GM12875 (cell line): ENCODE results near the gene FBXL13.

Source experiments
- H3K4me3 ChIP-seq: one replicate; pipeline ENCODE4 v1.5.1; 2011; ENCODE audit warnings: low read depth, low read length, control low read depth
- TF ChIP-seq, protein P1 (sequence below): IDR thresholded peaks from 2 replicates; pipeline ENCODE4 v1.5.1; 2011; ENCODE audit warnings: low read depth, mild to moderate bottlenecking, control low read depth, inconsistent platforms, low read length, moderate library complexity, borderline replicate concordance; ENCODE audit not compliant: insufficient read depth

The FBXL13 gene

DNA sequence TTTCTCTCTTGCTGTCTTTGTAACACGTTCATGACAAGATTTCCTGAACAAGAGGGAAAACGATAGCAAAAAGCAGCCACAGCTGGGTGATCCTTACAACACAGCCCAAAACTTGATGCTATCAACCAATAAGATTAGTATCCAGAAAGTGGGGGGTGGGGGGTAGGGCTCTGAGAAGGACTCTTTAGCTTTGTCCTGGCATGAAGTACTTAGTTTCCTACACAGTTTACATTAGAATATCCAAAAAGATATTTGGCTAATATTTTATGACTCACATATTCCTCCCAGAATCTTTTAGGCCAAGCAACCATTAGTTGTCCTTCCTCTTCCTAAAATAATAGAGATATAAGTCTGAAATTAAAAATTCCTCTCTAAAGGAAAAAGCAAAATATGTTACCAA lies 184.7 kb downstream of the FBXL13 start:
- TF ChIP-seq, protein P1, sequence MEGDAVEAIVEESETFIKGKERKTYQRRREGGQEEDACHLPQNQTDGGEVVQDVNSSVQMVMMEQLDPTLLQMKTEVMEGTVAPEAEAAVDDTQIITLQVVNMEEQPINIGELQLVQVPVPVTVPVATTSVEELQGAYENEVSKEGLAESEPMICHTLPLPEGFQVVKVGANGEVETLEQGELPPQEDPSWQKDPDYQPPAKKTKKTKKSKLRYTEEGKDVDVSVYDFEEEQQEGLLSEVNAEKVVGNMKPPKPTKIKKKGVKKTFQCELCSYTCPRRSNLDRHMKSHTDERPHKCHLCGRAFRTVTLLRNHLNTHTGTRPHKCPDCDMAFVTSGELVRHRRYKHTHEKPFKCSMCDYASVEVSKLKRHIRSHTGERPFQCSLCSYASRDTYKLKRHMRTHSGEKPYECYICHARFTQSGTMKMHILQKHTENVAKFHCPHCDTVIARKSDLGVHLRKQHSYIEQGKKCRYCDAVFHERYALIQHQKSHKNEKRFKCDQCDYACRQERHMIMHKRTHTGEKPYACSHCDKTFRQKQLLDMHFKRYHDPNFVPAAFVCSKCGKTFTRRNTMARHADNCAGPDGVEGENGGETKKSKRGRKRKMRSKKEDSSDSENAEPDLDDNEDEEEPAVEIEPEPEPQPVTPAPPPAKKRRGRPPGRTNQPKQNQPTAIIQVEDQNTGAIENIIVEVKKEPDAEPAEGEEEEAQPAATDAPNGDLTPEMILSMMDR = no peak
- no peak overlapping the region for H3K4me3 ChIP-seq

DNA sequence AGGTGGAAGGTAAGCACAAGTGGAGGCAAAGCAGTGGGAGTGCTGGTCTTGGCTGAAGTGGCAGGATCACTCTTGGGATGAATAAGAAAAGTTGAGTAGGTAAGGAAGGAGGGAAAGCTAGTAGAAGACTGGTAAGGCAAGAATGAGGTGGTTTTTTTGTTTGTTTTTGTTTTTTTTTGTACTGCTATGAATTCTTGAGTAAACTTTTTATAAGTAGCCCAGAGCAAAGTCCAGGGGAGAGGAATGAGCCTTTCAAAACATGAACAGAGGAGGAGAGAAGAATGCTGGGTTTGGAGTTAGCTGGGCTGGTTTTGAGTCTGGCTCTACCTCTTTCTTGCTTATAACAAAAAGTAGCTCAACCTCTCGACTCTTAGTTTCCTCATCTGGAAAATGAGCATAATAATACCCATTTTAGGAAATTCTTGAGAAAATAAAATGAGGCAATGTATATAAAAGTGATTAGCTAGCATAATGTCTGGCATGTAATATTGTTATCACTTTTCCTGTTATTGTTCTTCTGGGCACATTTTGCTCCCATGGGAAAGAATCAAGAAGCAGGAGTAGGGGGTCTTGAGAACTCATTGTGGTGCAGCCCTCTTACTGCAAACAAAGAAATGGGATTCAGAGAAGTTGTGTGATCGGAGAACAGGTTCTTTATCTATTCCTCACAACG lies 185.9 kb downstream of the FBXL13 start:
- no peak overlapping the region for H3K4me3 ChIP-seq

DNA sequence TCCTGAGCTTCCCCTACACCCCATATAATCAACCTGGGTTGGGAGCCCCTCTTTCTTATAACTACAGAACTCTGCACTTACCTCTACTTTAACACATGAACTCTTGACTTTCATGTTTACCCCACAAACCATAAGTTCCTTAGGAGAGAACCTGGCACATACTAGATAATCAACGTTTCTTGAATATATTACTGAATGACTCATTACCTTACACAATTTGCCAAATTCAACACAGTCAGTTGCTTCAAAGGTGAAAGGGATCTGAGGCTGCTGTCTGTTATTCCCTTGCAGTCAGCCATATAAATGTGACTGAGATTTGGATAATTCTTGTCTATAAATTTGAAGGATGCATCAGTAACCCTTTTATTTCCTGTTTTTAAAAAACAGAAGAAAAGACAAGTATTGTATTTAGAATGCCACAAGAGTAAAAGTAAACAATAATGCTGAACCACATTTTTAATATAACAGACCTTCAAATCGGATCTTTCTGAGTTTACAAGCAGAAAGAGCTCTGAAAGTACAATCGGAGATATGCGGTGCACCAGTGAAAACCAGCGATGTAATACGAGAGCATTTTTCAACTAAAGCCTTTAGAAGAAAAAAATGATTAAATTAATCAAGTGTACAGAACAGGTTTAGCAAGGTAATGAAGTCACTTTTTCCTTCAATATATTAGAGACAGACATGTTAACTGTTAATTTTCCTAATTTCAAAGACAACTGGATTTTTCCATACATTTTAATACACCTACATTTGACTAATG lies 191.3 kb downstream of the FBXL13 start:
- TF ChIP-seq, protein P1 = no peak
- no peak overlapping the region for H3K4me3 ChIP-seq

More for the DNA sequence above, 185.9 kb downstream of the FBXL13 start:
- TF ChIP-seq, protein P1 = no peak

DNA sequence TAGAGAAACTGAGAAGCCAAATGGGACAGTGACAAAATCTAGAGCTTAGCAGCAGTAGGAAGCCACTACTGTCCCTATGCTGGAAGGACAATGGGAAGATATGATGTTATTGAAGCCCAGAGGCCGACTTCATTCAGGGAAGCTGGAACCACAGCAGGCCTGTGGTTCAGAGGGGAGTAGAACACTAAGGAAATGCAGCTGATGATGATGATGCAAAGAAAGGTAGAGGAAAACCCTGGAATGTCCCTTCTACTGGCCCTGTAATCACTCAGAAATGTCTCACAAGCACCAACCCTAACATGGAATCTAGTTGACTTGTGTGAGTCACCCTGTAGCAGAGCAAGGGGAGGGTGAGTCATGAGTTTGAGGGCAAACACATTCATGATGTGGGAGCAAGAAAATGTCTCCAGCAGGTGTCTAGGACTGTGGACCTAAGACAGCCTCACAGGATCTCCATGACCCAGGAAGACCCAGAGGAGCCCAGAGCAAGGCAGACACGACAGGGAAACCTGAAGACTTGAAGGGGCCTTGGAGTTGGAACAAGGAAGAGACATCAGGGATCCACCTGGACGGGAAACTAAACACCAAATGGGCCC lies 198.8 kb downstream of the FBXL13 start:
- no peak overlapping the region for H3K4me3 ChIP-seq
- TF ChIP-seq, protein P1 = no peak

DNA sequence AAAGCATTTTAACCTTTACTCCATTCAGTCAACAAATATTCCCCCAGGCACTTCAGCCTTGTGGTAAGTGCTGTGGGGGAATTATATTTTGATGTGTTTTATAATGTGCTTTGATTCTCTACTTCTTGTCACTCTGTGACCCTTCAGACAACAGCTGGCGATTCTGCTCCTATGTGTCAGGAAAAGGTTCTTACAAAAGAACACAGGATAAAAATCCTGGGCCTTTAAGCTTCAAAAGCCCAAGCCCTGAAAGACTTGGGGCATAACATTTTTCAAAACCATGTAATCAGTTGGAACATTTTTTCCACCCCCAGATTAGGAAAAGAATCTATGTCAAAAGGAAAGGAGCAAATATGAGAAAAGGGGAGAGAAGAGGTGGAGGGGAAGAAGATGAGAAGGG lies 199.6 kb downstream of the FBXL13 start:
- no peak overlapping the region for H3K4me3 ChIP-seq
- TF ChIP-seq, protein P1 = no peak

DNA sequence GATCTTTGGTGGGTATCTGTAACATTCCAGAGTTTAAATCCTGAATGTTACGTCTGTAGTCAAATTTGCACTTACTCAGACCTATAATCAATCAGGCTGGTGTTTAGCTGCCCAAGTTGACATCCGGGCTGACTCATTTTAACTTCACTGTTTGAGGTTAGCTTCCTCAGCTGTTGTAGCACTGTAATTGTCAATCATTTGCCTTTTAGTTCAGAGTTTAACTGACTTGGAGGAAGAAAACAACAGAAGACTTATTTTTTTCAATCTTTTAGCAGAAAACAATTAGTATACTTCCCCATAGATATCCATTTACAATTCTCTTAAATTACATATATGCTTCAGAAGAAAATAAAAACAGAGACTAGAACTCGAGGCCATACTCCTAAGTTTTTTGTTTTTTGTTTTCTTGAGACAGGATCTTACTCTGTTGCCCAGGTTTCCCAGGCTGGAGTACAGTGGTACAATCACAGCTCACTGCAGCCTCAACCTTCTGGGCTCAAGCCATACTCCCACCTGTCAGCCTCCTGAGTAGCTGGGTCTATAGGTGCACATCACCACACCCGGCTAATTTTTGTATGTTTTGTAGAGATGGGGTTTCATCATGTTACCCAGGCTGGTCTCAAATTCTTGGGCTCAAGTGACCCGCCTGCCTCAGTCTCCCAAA lies 200.3 kb downstream of the FBXL13 start:
- H3K4me3 ChIP-seq = no peak overlapping the region
- TF ChIP-seq, protein P1 = no peak
